Sigmoid colon (tissue), 7 donors: ENCODE results near the gene CR1. TPM values are rescaled to one million over a fixed set of nuclear protein-coding genes. Genes with fewer than 3 reads are reported as not detected.

ENCODE experiments used
- DNase-seq: peaks from one replicate; pipeline ENCODE4 v3.0.0-alpha.2; 2019
- H3K27ac ChIP-seq, 4 donors: fragments of 200-600 bp; sonication (generic); one replicate each; pipeline ENCODE4 v1.5.1; 2016 to 2019; ENCODE audit warnings: mild to moderate bottlenecking in 1 of 4
- H3K27me3 ChIP-seq, 3 donors: fragments of 200-600 bp; sonication (generic); one replicate each; pipeline ENCODE4 v1.5.1; 2019; ENCODE audit warnings: mild to moderate bottlenecking in 1 of 3
- H3K36me3 ChIP-seq, 4 donors: fragments of 200-600 bp; sonication (generic); one replicate each; pipeline ENCODE4 v1.5.1; 2016 to 2019
- H3K4me1 ChIP-seq, 4 donors: fragments of 200-600 bp; sonication (generic); one replicate each; pipeline ENCODE4 v1.5.1; 2017 to 2019
- H3K4me3 ChIP-seq, 4 donors: fragments of 200-600 bp; sonication (generic); one replicate each; pipeline ENCODE4 v1.5.1; 2017 to 2019; ENCODE audit warnings: mild to moderate bottlenecking in 2 of 4, moderate library complexity in 1 of 4
- H3K9me3 ChIP-seq, 4 donors: fragments of 200-600 bp in 3 of 4; sonication (generic) in 3 of 4; one replicate each; pipeline versions ENCODE4 v1.5.1 to v1.6.1; 2013 to 2019
- CTCF ChIP-seq, 4 experiments: fragments of 450-650 bp in 3 of 4; fragments of 200-600 bp in 1 of 4; IDR thresholded peaks; one replicate each; pipeline ENCODE4 v1.5.1; 2016 to 2019; ENCODE audit warnings: antibody characterized with exemption in 4 of 4, mild to moderate bottlenecking in 3 of 4, moderate library complexity in 2 of 4
- EP300 ChIP-seq, 4 donors: sonication (generic); formaldehyde crosslinking; IDR thresholded peaks; one replicate each; pipeline ENCODE4 v1.6.1; 2017; ENCODE audit warnings: antibody characterized with exemption in 4 of 4
- POLR2A ChIP-seq, 2 donors: fragments of 450-650 bp; IDR thresholded peaks; one replicate each; pipeline ENCODE4 v1.6.1; 2016; ENCODE audit warnings: antibody characterized with exemption in 2 of 2, mild to moderate bottlenecking in 2 of 2, moderate library complexity in 2 of 2
- POLR2AphosphoS5 ChIP-seq, 4 donors: sonication (generic); formaldehyde crosslinking; IDR thresholded peaks; one replicate each; pipeline ENCODE4 v1.6.1; 2017; ENCODE audit warnings: antibody characterized with exemption in 4 of 4
- WGBS, 2 donors: extraction: QIAGEN DNeasy Blood & Tissue Kit; methylation state at CpG; one replicate each; pipeline ENCODE4 v1.1.7; 2013; 5-methylcytosine and 5-hydroxymethylcytosine counted together
- intact Hi-C: fragments of 100-400 bp; cut with DNase I; formaldehyde crosslinking; loops from one replicate; pipeline ENCODE4 v1.15.1; 2023
- polyA plus RNA-seq, 3 donors: library from polyadenylated mRNA; stranded (reverse); fragments of 200-250 nt; gene quantifications; one replicate each; pipeline ENCODE4 v1.2.3, GENCODE V29; 2013
- total RNA-seq, 4 donors: library from RNA; depleted of rRNA; stranded (reverse); fragments of >200 nt; gene quantifications; one replicate each; pipeline ENCODE4 v1.1.0, GENCODE V29; 2016
- donor health status: healthy with polysubstance abuse.
- donor health status: Bipolar disorder and iron deficiency.
- donor health status: healthy.

Gene CR1
- total and polyA plus RNA-seq, 7 donors, result 0.46 to 11.5 (median 5.8) TPM

- H3K9me3 ChIP-seq, result no peaks in the 10 kb centered on the region
- intact Hi-C loops, result no loop called here
- 50 to 71% methylated on average over 5 of the region's 5 CpGs for WGBS, 2 donors
- no peak overlapping the region for H3K27ac ChIP-seq
- no peaks in the 10 kb centered on the region for H3K36me3 ChIP-seq
- no peak overlapping the region for H3K4me3 ChIP-seq
- TF ChIP-seq POLR2A (IDR thresholded peaks at IDR 0.05) (no peak), EP300 (IDR thresholded peaks at IDR 0.05) (no peak), CTCF (IDR thresholded peaks at IDR 0.05) (no peak), POLR2AphosphoS5 (IDR thresholded peaks at IDR 0.05) (no peak)
- peaks cover 0 to 6% (median 4%) of the 10 kb centered on the region in 4 donors for H3K4me1 ChIP-seq
- H3K27me3 ChIP-seq, result peaks cover 0 to 40% (median 14%) of the 10 kb centered on the region in 3 donors
- DNase-seq, result no peak
Measured at GRCh38 chr1:207501071-207501470, 5.1 kb downstream of the CR1 start.

GRCh38 chr1:207502726-207503125 is 6.8 kb downstream of the CR1 start:
- 71 to 81% methylated on average over 7 of the region's 7 CpGs for WGBS, 2 donors
- intact Hi-C loops, result no loop called here
- TF ChIP-seq POLR2AphosphoS5 (IDR thresholded peaks at IDR 0.05) (no peak), EP300 (IDR thresholded peaks at IDR 0.05) (no peak), CTCF (IDR thresholded peaks at IDR 0.05) (no peak), POLR2A (IDR thresholded peaks at IDR 0.05) (no peak)

GRCh38 chr1:207503950-207504349 is 8.0 kb downstream of the CR1 start:
- H3K27ac ChIP-seq, result no peak overlapping the region
- no peaks in the 10 kb centered on the region for H3K36me3 ChIP-seq
- intact Hi-C loops, result no loop called here
- H3K9me3 ChIP-seq, result no peaks in the 10 kb centered on the region
- H3K4me3 ChIP-seq, result no peak overlapping the region
- DNase-seq, result no peak
- H3K4me1 ChIP-seq, result no peaks in the 10 kb centered on the region
- H3K27me3 ChIP-seq, result peaks cover 0 to 16% (median 0%) of the 10 kb centered on the region in 3 donors
- WGBS, 2 donors, result 90 to 93% methylated on average over 3 of the region's 3 CpGs
- TF ChIP-seq POLR2A (IDR thresholded peaks at IDR 0.05), result no peak
- TF ChIP-seq EP300 (IDR thresholded peaks at IDR 0.05), result no peak

More at GRCh38 chr1:207502726-207503125, 6.8 kb downstream of the CR1 start:
- DNase-seq, result no peak
- Histone ChIP-seq H3K4me3 (no peak overlapping the region), H3K27ac (no peak overlapping the region), H3K9me3 (no peaks in the 10 kb centered on the region), H3K36me3 (no peaks in the 10 kb centered on the region), H3K4me1 (no peaks in the 10 kb centered on the region), H3K27me3 (peaks cover 0 to 25% (median 0%) of the 10 kb centered on the region in 3 donors)

GRCh38 chr1:207504438-207504837 is 8.5 kb downstream of the CR1 start:
- intact Hi-C loops, result no loop called here
- Histone ChIP-seq H3K9me3 (no peaks in the 10 kb centered on the region), H3K27ac (no peak overlapping the region), H3K27me3 (peaks cover 0 to 15% (median 0%) of the 10 kb centered on the region in 3 donors), H3K4me3 (no peak overlapping the region), H3K4me1 (no peaks in the 10 kb centered on the region), H3K36me3 (no peaks in the 10 kb centered on the region)
- DNase-seq, result no peak
- no peak for TF ChIP-seq EP300 (IDR thresholded peaks at IDR 0.05)
- TF ChIP-seq POLR2A (IDR thresholded peaks at IDR 0.05), result no peak

- intact Hi-C loops, result no loop called here
- Histone ChIP-seq H3K4me3 (no peak overlapping the region), H3K4me1 (no peaks in the 10 kb centered on the region), H3K9me3 (no peaks in the 10 kb centered on the region), H3K27ac (no peak overlapping the region), H3K36me3 (no peaks in the 10 kb centered on the region), H3K27me3 (no peaks in the 10 kb centered on the region)
- TF ChIP-seq POLR2A (IDR thresholded peaks at IDR 0.05) (no peak), EP300 (IDR thresholded peaks at IDR 0.05) (no peak), CTCF (IDR thresholded peaks at IDR 0.05) (no peak), POLR2AphosphoS5 (IDR thresholded peaks at IDR 0.05) (no peak)
- no peak for DNase-seq
- WGBS, 2 donors, result 46 to 62% methylated on average over 1 of the region's 1 CpG
Measured at GRCh38 chr1:207510444-207510843, 14.5 kb downstream of the CR1 start.

- intact Hi-C loops, result no loop called here
Measured at GRCh38 chr1:207514890-207515289, 18.9 kb downstream of the CR1 start.

More at GRCh38 chr1:207514890-207515289, 18.9 kb downstream of the CR1 start:
- Histone ChIP-seq H3K27ac (no peak overlapping the region), H3K4me3 (no peak overlapping the region), H3K27me3 (no peaks in the 10 kb centered on the region), H3K36me3 (no peaks in the 10 kb centered on the region), H3K9me3 (peaks cover 0 to 1% (median 0%) of the 10 kb centered on the region in 4 donors), H3K4me1 (no peaks in the 10 kb centered on the region)
- DNase-seq, result no peak
- TF ChIP-seq EP300 (IDR thresholded peaks at IDR 0.05), result no peak
- TF ChIP-seq CTCF (IDR thresholded peaks at IDR 0.05), result no peak
- TF ChIP-seq POLR2AphosphoS5 (IDR thresholded peaks at IDR 0.05), result no peak
- no peak for TF ChIP-seq POLR2A (IDR thresholded peaks at IDR 0.05)
- WGBS, 2 donors, result 92 to 94% methylated on average over 13 of the region's 13 CpGs
